Adipocyte (in vitro differentiated cells): ENCODE data around the gene AKIRIN2.

Experiments
- DNase-seq: peaks from one replicate; pipeline ENCODE4 v3.0.0-alpha.2; 2015; ENCODE audit warnings: low read depth
- H3K27me3 ChIP-seq: replicated peaks from 2 replicates; pipeline ENCODE4 v1.7.0; 2013; ENCODE audit warnings: mild to moderate bottlenecking, low read length, moderate library complexity; ENCODE audit not compliant: control insufficient read depth, insufficient read depth
- H3K36me3 ChIP-seq: 2 replicates; pipeline ENCODE4 v1.7.0; 2013; ENCODE audit warnings: low read length, mild to moderate bottlenecking, moderate library complexity; ENCODE audit not compliant: control insufficient read depth, insufficient read depth, severe bottlenecking
- H3K4me1 ChIP-seq: 2 replicates; pipeline ENCODE4 v1.7.0; 2013; ENCODE audit warnings: mild to moderate bottlenecking, low read length, moderate library complexity; ENCODE audit not compliant: control insufficient read depth, insufficient read depth
- H3K4me3 ChIP-seq: 2 replicates; pipeline ENCODE4 v1.7.0; 2013; ENCODE audit warnings: mild to moderate bottlenecking, low read length, moderate library complexity
- H3K9ac ChIP-seq: 2 replicates; pipeline ENCODE4 v1.7.0; 2013; ENCODE audit warnings: mild to moderate bottlenecking, low read length, moderate library complexity
- H3K9me3 ChIP-seq: 2 replicates; pipeline ENCODE4 v1.7.0; 2013; ENCODE audit warnings: mild to moderate bottlenecking, low read length, moderate library complexity; ENCODE audit not compliant: control insufficient read depth

Gene AKIRIN2

GRCh38 chr6:87731080-87731479, 29.0 kb upstream of the AKIRIN2 start:
- no peak overlapping the region for H3K9ac ChIP-seq
- no peaks in the 10 kb centered on the region for H3K27me3 ChIP-seq
- H3K4me3 ChIP-seq: no peak overlapping the region
- H3K9me3 ChIP-seq: no peaks in the 10 kb centered on the region
- no peak for DNase-seq
- no peaks in the 10 kb centered on the region for H3K36me3 ChIP-seq
- H3K4me1 ChIP-seq: peaks cover 22% of the 10 kb centered on the region

- no peak overlapping the region for H3K9ac ChIP-seq
- no peaks in the 10 kb centered on the region for H3K9me3 ChIP-seq
- peaks cover 22% of the 10 kb centered on the region for H3K4me1 ChIP-seq
- no peak overlapping the region for H3K4me3 ChIP-seq
- peak; percentile 46 for DNase-seq
- no peaks in the 10 kb centered on the region for H3K36me3 ChIP-seq
- no peaks in the 10 kb centered on the region for H3K27me3 ChIP-seq
These were observed 28.1 kb upstream of the AKIRIN2 start for GRCh38 chr6:87729965-87730719.

- Histone ChIP-seq H3K9me3 (no peaks in the 10 kb centered on the region), H3K9ac (peak overlapping the region; percentile 45), H3K4me1 (peaks cover 25% of the 10 kb centered on the region), H3K27me3 (no peaks in the 10 kb centered on the region), H3K4me3 (no peak overlapping the region), H3K36me3 (no peaks in the 10 kb centered on the region)
- DNase-seq: no peak
These were observed 26.7 kb upstream of the AKIRIN2 start for GRCh38 chr6:87728706-87729105.

- Histone ChIP-seq H3K9ac (no peak overlapping the region), H3K4me1 (peaks cover 36% of the 10 kb centered on the region)
These were observed 23.2 kb upstream of the AKIRIN2 start for GRCh38 chr6:87724983-87725811.

GRCh38 chr6:87723170-87724078, 21.4 kb upstream of the AKIRIN2 start:
- peak; percentile 92 for DNase-seq
- Histone ChIP-seq H3K9ac (peak overlapping the region; percentile 30), H3K4me1 (peaks cover 32% of the 10 kb centered on the region)

More at GRCh38 chr6:87724983-87725811, 23.2 kb upstream of the AKIRIN2 start:
- no peaks in the 10 kb centered on the region for H3K27me3 ChIP-seq
- H3K4me3 ChIP-seq: no peak overlapping the region
- H3K36me3 ChIP-seq: no peaks in the 10 kb centered on the region
- no peaks in the 10 kb centered on the region for H3K9me3 ChIP-seq
- DNase-seq: no peak

GRCh38 chr6:87722540-87723169, 20.6 kb upstream of the AKIRIN2 start:
- no peaks in the 10 kb centered on the region for H3K27me3 ChIP-seq
- no peak for DNase-seq
- H3K4me3 ChIP-seq: no peak overlapping the region
- peaks cover 32% of the 10 kb centered on the region for H3K4me1 ChIP-seq
- H3K9me3 ChIP-seq: no peaks in the 10 kb centered on the region
- no peaks in the 10 kb centered on the region for H3K36me3 ChIP-seq
- no peak overlapping the region for H3K9ac ChIP-seq

More at GRCh38 chr6:87723170-87724078, 21.4 kb upstream of the AKIRIN2 start:
- H3K36me3 ChIP-seq: no peaks in the 10 kb centered on the region
- H3K9me3 ChIP-seq: no peaks in the 10 kb centered on the region
- H3K4me3 ChIP-seq: peak overlapping the region; percentile 7
- no peaks in the 10 kb centered on the region for H3K27me3 ChIP-seq

GRCh38 chr6:87721311-87721710, 19.3 kb upstream of the AKIRIN2 start:
- Histone ChIP-seq H3K9me3 (no peaks in the 10 kb centered on the region), H3K4me3 (no peak overlapping the region), H3K27me3 (no peaks in the 10 kb centered on the region), H3K9ac (no peak overlapping the region), H3K4me1 (peaks cover 36% of the 10 kb centered on the region), H3K36me3 (no peaks in the 10 kb centered on the region)
- DNase-seq: peak; percentile 56

GRCh38 chr6:87718662-87719433, 16.8 kb upstream of the AKIRIN2 start:
- peak; percentile 71 for DNase-seq
- no peak overlapping the region for H3K9ac ChIP-seq
- no peak overlapping the region for H3K4me3 ChIP-seq
- H3K9me3 ChIP-seq: no peaks in the 10 kb centered on the region
- peaks cover 41% of the 10 kb centered on the region for H3K4me1 ChIP-seq
- H3K36me3 ChIP-seq: no peaks in the 10 kb centered on the region
- no peaks in the 10 kb centered on the region for H3K27me3 ChIP-seq

- no peaks in the 10 kb centered on the region for H3K9me3 ChIP-seq
- H3K4me1 ChIP-seq: peaks cover 25% of the 10 kb centered on the region
- no peak overlapping the region for H3K9ac ChIP-seq
- no peaks in the 10 kb centered on the region for H3K27me3 ChIP-seq
- DNase-seq: no peak
- H3K36me3 ChIP-seq: no peaks in the 10 kb centered on the region
- no peak overlapping the region for H3K4me3 ChIP-seq
These were observed 15.0 kb upstream of the AKIRIN2 start for GRCh38 chr6:87716928-87717614.
